Hepatocyte (in vitro differentiated cells): ENCODE measurements around the gene CUBN.

Source experiments
- CTCF ChIP-seq: fragments of 200-600 bp; sonication (generic); IDR thresholded peaks from 2 replicates; pipeline ENCODE4 v1.5.1; 2016; ENCODE audit warnings: antibody characterized with exemption, mild to moderate bottlenecking; ENCODE audit not compliant: poor library complexity
- EZH2 ChIP-seq: fragments of 200-600 bp; sonication (generic); IDR thresholded peaks from 2 replicates; pipeline ENCODE4 v1.6.1; 2016; ENCODE audit warnings: antibody characterized with exemption, mild to moderate bottlenecking, borderline replicate concordance

- TF ChIP-seq CTCF (no peak), EZH2 (no peak)
Measured at GRCh38 chr10:16904049-16904448, 225.6 kb downstream of the CUBN start.
